HG03039 (cell line): Measurements from ENCODE around the gene RSF1.
"Not testable (repeated sequence)": the region's sequence is repeated elsewhere in the genome, so short reads cannot be mapped to it uniquely, and the experiment has no call there.

ENCODE experiments used
- ATAC-seq: cut with Tn5 transposase; IDR thresholded peaks from one replicate; pipeline ENCODE4 v1.9.1; 2021; ENCODE audit warnings: mild to moderate bottlenecking, moderate library complexity; ENCODE audit not compliant: unreplicated experiment

Gene RSF1

DNA sequence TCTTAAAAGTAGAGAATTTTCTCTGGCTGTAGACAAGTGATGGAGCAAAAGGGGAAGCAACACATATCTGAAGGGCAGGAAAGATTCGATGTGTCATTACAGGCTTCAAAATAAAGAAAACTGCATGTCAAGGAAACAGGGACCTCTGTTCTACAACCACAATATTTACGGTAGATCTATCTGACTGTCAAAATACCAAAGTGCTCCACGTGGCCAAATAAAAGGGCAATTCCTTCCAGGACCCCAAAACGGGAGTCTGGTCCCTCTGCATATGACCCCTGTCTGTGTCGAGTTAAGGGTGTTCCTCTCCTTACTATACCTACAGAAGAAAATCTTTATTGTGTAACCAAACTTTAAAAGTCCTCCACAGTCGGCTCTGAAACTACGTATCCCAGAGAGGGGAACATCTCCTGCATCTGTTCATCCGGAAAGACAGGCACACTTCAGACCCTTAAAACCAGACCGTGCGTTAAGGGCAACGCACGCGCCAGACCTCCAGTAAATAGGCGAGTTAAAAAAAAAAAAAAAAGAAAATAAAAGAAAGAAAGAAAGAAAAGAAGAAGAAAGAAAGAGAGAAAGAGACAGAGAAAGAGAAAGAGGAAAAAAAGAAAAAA is 183.7 kb downstream of the RSF1 start:
- ATAC-seq: no peak

DNA sequence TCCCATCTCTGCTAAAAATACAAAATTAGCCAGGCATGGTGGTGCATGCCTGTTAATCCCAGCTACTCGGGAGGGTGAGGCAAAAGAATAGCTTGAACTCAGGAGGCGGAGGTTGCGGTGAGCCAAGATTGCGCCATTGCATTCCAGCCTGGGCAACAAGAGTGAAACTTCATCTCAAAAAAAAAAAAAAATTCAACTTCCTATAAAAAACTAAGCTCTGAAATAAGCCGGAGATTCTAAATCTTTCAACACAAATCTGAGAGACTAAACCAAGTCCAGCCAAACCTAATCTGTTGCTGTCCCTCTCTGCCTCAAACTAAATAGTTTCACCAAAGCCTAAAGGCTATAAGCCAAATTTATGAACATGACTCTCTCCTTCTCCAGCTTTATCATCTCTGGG is 186.6 kb downstream of the RSF1 start:
- not testable (repeated sequence) for ATAC-seq

DNA sequence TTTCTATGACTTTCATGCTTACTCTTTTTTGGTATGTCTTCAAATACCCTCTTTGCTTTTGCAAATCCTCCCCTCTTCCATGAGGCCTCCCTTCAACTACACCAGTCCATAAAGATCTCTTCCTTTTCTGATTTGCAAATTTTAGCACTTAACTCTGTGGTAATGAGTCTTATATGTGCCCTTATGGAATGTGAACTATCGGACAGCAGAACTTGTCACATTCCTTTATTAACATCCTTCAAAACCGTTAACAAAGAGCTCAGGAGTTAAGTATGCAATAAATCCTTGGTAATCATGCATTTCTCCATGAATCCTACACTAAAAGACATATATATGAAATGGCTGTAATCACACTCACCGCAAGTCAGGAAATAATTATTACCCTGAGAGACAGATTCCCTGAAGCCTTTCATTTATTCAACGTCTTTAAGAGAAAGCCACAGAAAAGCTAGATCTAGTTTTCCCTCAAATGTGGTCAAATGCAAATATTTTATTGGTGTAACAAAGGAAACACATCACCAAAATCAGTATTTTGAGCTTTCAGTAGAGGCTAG is 190.3 kb downstream of the RSF1 start:
- no peak for ATAC-seq

DNA sequence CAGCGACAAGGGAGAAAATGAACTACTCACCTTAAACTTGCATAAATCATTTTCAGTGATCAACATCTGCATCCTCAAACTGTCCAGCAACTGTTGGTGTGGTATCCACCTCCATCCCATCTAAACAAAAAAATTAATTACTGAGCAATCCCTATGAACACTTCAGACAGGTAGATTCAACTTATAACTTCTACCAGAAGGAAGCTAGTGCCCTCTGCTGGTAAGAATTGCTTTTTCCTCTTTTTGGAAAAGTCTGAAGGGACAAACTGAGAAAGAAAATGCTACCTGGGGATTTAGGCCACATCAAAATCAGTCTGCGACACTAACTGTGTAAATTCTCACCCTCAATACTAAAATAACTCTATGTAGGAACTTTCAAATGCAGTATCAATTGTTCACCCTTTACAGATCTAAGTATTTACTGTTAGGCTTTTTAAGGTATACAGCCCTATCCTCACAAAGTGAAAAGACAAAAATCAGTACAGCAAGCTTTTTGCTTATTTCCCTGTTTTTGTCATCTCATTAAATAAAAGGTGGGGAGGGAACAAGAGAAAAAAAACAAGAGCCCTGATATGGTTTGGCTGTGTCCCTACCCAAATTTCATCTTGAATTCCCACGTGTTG is 200.8 kb downstream of the RSF1 start:
- ATAC-seq: no peak

DNA sequence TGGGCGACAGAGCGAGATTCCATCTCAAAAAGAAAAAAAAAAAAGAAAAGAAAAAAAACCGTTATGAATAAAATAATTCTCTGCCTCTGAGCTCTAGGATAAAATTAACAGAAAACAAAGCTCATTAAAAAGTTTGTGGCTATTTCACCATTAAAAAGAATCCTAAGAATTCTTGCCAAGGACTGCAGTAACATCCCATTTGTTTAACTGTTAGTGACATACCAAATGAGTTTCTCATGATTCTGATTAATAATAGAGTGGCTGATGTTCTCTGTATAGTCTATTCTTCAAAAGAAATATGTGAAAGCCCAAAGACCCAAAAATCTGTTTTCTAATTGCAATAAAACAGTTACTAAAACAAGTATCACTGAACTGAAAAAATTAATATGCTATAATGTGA is 202.6 kb downstream of the RSF1 start:
- ATAC-seq: no peak

DNA sequence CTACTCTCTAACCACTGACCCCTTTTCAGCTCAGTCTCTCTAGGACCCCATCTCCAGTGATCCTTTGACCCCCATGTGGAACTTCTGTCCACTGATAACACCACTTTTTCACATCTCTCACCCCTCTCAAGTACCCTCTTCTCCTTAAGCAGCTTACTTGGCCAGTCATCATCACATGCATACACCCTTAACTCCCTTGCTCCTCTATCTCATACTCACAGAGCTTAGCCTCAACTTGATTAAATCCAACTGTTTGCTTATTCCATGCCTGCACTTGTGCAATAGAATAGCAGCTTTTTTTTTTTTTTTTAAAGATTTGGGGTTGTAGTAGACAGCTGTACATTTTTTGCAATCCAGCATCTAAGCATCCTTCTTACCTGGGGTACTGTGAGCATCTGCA is 208.6 kb downstream of the RSF1 start:
- ATAC-seq: no peak
